ENCODE data around the gene VSTM4. TPM values are rescaled to one million over a fixed set of nuclear protein-coding genes. Genes with fewer than 3 reads are reported as not detected.

Gene VSTM4
- total RNA-seq, 6 experiments from 2014 or later: 0.05 to 0.24 (median 0.14) TPM; not detected in 1

DNA sequence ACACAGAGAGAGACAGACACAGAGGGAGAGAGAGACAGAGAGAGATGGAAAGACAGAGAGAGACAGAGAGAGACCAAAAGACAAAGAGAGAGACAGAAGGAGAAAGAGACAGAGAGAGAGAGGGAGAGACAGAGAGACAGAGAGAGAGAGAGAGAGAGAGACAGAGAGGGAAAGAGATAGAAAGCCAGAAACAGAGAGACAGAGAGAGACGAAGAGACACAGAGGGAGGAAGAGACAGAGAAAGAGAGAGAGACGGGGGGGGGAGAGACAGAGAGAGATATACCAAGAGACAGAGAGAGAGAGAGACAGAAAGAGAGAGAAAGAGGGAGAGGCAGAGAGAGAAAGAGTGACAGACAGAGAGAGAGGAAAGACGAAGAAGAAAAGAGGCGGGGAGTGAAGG, 10.2 kb downstream of the VSTM4 start:
- no peaks in the 10 kb centered on the region for H3K4me1 Mint-ChIP-seq (ENCODE audit: low read depth)
- no peak for DNase-seq
- no peaks in the 10 kb centered on the region for H3K36me3 Mint-ChIP-seq (ENCODE audit: low read depth)
- no peak overlapping the region for H3K27ac Mint-ChIP-seq
- H3K9me3 Mint-ChIP-seq: no peaks in the 10 kb centered on the region
- peaks cover 10% of the 10 kb centered on the region for H3K27me3 Mint-ChIP-seq (ENCODE audit: insufficient read depth)
- no peak overlapping the region for H3K4me3 Mint-ChIP-seq
- TF ChIP-seq CTCF (IDR thresholded peaks at IDR 0.05): no peak

DNA sequence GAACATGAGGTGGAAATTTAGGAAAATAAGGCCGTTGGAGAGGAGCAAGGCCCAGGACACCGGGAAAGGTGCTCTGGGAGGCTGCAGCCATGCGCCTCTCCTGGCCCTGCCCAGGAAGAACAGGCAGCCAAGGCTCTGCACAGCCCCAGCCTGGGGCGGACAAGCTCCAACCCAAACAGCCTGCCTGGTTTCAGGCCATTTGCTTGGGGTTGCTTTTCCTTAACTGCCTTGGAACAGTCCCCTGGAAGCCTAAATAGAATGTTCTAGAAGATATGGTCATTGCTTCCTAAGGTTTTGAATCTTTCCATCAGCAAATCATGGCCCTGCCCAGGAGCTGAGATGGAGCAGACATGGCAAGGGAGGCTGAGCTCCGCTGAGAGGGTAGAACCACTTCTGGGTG, 11.0 kb downstream of the VSTM4 start:
- no peaks in the 10 kb centered on the region for H3K9me3 Mint-ChIP-seq

GRCh38 chr10:49103761-49104160, 11.6 kb downstream of the VSTM4 start:
- DNase-seq: no peak
- Mint-ChIP-seq H3K4me1 (ENCODE audit: low read depth) (no peaks in the 10 kb centered on the region), H3K4me3 (no peak overlapping the region), H3K27me3 (ENCODE audit: insufficient read depth) (peaks cover 14% of the 10 kb centered on the region), H3K36me3 (ENCODE audit: low read depth) (no peaks in the 10 kb centered on the region), H3K9me3 (no peaks in the 10 kb centered on the region), H3K27ac (no peak overlapping the region)
- no peak for TF ChIP-seq CTCF (IDR thresholded peaks at IDR 0.05)

More for the DNA sequence above, 11.0 kb downstream of the VSTM4 start:
- Mint-ChIP-seq H3K36me3 (ENCODE audit: low read depth) (no peaks in the 10 kb centered on the region), H3K27me3 (ENCODE audit: insufficient read depth) (peaks cover 12% of the 10 kb centered on the region), H3K4me1 (ENCODE audit: low read depth) (no peaks in the 10 kb centered on the region), H3K4me3 (no peak overlapping the region), H3K27ac (no peak overlapping the region)
- no peak for TF ChIP-seq CTCF (IDR thresholded peaks at IDR 0.05)
- DNase-seq: no peak

DNA sequence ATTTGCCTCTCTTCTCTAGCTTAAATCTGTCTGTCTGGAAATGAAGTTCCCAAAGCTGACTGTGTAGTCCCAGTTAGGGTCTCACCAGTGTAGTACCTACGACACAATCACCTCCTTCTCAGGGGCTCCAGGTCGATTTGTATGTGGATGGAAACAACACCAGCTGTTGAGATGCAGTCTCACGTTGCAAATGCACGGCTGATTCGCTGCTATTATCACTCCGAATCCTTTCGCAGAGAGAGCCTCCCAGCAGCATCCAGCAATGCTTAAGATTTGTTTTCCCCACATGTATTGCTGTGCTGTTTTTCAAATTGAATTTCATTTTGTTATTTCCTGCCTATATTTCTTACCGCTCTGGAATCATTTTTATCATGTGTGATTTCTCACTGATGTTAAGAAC, 16.3 kb downstream of the VSTM4 start:
- Mint-ChIP-seq H3K27ac (no peak overlapping the region), H3K36me3 (ENCODE audit: low read depth) (no peaks in the 10 kb centered on the region), H3K4me3 (no peak overlapping the region), H3K4me1 (ENCODE audit: low read depth) (no peaks in the 10 kb centered on the region), H3K9me3 (no peaks in the 10 kb centered on the region), H3K27me3 (ENCODE audit: insufficient read depth) (peaks cover 20% of the 10 kb centered on the region)
- no peak for TF ChIP-seq CTCF (IDR thresholded peaks at IDR 0.05)
- no peak for DNase-seq

DNA sequence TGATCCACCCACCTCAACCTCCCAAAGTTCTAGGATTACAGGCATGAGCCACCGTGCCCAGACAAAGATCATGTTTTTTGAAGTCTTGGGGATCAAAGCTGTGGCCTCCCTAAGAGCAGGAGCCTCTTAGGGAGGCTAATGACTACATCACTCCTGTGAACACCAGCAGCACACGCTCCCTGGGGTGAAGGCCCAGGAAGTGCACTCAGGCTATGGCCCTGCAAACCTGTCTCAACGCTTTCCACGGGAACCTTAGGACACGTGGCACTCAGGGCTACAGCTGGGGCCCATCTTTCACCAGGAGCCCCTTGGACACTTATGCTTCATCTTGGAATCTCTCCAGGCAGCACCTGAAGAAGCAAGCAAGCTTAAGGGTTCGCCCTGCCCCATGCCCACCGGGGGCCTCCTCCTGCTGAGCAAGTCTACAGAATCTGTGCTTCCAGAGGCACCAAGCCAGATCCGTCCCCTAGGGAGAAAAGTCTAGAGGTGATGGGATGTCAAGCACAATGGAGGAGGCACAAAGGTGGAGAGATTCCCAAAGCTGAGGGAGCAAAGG, 18.4 kb downstream of the VSTM4 start:
- peaks cover 24% of the 10 kb centered on the region for H3K27me3 Mint-ChIP-seq (ENCODE audit: insufficient read depth)
- DNase-seq: no peak
- TF ChIP-seq CTCF (IDR thresholded peaks at IDR 0.05): no peak
- no peaks in the 10 kb centered on the region for H3K4me1 Mint-ChIP-seq (ENCODE audit: low read depth)
- H3K27ac Mint-ChIP-seq: no peak overlapping the region
- no peaks in the 10 kb centered on the region for H3K36me3 Mint-ChIP-seq (ENCODE audit: low read depth)
- H3K9me3 Mint-ChIP-seq: no peaks in the 10 kb centered on the region
- no peak overlapping the region for H3K4me3 Mint-ChIP-seq

DNA sequence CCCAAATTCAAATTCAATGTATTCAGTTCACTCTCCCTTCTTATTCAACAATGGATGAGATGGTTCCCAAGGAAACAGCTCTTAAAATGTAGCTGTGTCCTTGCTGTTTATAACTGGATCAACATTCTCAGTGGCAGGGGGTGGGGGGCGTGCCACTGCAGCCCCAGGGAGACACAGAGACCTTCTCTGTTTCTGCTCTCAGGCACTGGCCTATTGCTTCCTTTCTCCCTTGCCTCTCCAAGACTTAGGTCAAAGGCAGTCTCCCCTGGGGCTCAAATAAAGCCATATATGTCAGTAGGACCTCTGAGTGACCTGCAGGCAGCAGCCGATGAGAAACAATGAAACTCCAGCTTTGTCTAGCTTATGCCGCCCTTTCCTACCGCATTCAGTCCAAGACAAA, 20.7 kb downstream of the VSTM4 start:
- no peaks in the 10 kb centered on the region for H3K4me1 Mint-ChIP-seq (ENCODE audit: low read depth)
- H3K27ac Mint-ChIP-seq: no peak overlapping the region
- H3K9me3 Mint-ChIP-seq: no peaks in the 10 kb centered on the region
- DNase-seq: no peak
- no peak for TF ChIP-seq CTCF (IDR thresholded peaks at IDR 0.05)
- H3K27me3 Mint-ChIP-seq (ENCODE audit: insufficient read depth): peaks cover 25% of the 10 kb centered on the region
- no peaks in the 10 kb centered on the region for H3K36me3 Mint-ChIP-seq (ENCODE audit: low read depth)
- H3K4me3 Mint-ChIP-seq: no peak overlapping the region
